ENCODE measurements around the gene CYBA. TPM values are rescaled to one million over a fixed set of nuclear protein-coding genes. Genes with fewer than 3 reads are reported as not detected.
A peak's percentile ranks its signal among the peaks of the same experiment; 100 is the strongest.

The CYBA gene
- total RNA-seq, 2 donors from 2014 or later: 126 to 177 TPM

GRCh38 chr16:88629835-88630234 lies 21.0 kb downstream of the CYBA start:
- Histone ChIP-seq H3K9me3 (no peaks in the 10 kb centered on the region), H3K4me1 (no peaks in the 10 kb centered on the region), H3K27me3 (no peaks in the 10 kb centered on the region), H3K4me3 (no peak overlapping the region), H3K36me3 (replicated peaks in 1 of 2; ENCODE audit: insufficient read depth in 1 of 2, low read depth in 2 of 2) (peaks cover 0 to 25% of the 10 kb centered on the region in 2 donors), H3K27ac (no peak overlapping the region)
- 80 to 85% methylated on average over 9 of the region's 9 CpGs for WGBS, 2 donors
- TF ChIP-seq CTCF (IDR thresholded peaks at IDR 0.05) (no peak), POLR2A (IDR thresholded peaks at IDR 0.05) (no peak)
- ATAC-seq (no peak), DNase-seq (no peak)
- intact Hi-C loops (cut with DNase I): no loop called here

DNA sequence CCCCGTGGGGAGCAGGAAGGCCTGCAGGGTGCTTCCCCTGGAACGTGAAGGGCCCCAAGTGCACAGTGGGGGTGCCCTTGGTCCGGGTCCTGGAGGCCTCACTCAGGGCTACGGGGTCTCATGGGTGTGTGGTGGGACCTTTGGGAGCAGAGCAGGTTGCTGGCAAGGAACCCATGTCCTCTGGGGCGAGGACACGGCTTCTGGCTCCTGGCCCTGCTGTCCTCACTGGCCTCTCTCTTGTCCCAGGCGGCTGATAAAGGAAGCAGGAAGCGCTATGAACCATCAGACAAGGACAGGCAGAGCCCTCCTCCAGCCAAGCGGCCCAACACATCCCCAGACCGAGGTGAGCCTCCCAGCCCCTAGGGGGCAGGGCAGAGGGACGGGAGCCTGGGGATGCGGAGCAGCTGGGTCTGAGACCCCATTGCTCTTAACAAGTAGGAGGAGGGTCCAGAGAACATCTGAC lies 22.3 kb downstream of the CYBA start:
- no peak overlapping the region for H3K27ac ChIP-seq
- no peaks in the 10 kb centered on the region for H3K4me1 ChIP-seq
- no peak overlapping the region for H3K4me3 ChIP-seq
- TF ChIP-seq POLR2A (IDR thresholded peaks at IDR 0.05) (no peak), CTCF (IDR thresholded peaks at IDR 0.05) (peak in 1 of 7 experiments; percentile 9)
- intact Hi-C loops (cut with DNase I): no loop called here
- peaks cover 3 to 34% of the 10 kb centered on the region in 2 donors for H3K36me3 ChIP-seq (replicated peaks in 1 of 2; ENCODE audit: insufficient read depth in 1 of 2, low read depth in 2 of 2)
- H3K9me3 ChIP-seq: no peaks in the 10 kb centered on the region
- no peak for DNase-seq
- WGBS, 2 donors: 72 to 74% methylated on average over 7 to 12 of the region's 12 CpGs
- H3K27me3 ChIP-seq: no peaks in the 10 kb centered on the region
- ATAC-seq: no peak

- TF ChIP-seq POLR2A (IDR thresholded peaks at IDR 0.05): no peak
- no peak for TF ChIP-seq CTCF (IDR thresholded peaks at IDR 0.05)
- ATAC-seq (no peak), DNase-seq (no peak)
- no peak overlapping the region for H3K27ac ChIP-seq
- intact Hi-C loops (cut with DNase I): no loop called here
- no peaks in the 10 kb centered on the region for H3K4me1 ChIP-seq
- no peak overlapping the region for H3K4me3 ChIP-seq
- 93 to 99% methylated on average over 17 to 27 of the region's 27 CpGs for WGBS, 2 donors
- H3K9me3 ChIP-seq: no peaks in the 10 kb centered on the region
- H3K27me3 ChIP-seq: no peaks in the 10 kb centered on the region
- peaks cover 8 to 38% of the 10 kb centered on the region in 2 donors for H3K36me3 ChIP-seq (replicated peaks in 1 of 2; ENCODE audit: insufficient read depth in 1 of 2, low read depth in 2 of 2)
Measured at GRCh38 chr16:88627531-88628411, 23.1 kb downstream of the CYBA start.

GRCh38 chr16:88626646-88627045 lies 24.2 kb downstream of the CYBA start:
- WGBS, 2 donors: 94 to 97% methylated on average over 9 of the region's 9 CpGs
- ATAC-seq (no peak), DNase-seq (no peak)
- TF ChIP-seq POLR2A (IDR thresholded peaks at IDR 0.05) (no peak), CTCF (IDR thresholded peaks at IDR 0.05) (no peak)
- Histone ChIP-seq H3K4me1 (no peaks in the 10 kb centered on the region), H3K27me3 (no peaks in the 10 kb centered on the region), H3K27ac (no peak overlapping the region), H3K36me3 (replicated peaks in 1 of 2; ENCODE audit: insufficient read depth in 1 of 2, low read depth in 2 of 2) (peaks cover 8 to 39% of the 10 kb centered on the region in 2 donors), H3K9me3 (no peaks in the 10 kb centered on the region), H3K4me3 (no peak overlapping the region)
- intact Hi-C loops (cut with DNase I): no loop called here

Data from body of pancreas (tissue), 4 donors.